ENCODE measurements around the gene NEGR1.

Gene NEGR1

DNA sequence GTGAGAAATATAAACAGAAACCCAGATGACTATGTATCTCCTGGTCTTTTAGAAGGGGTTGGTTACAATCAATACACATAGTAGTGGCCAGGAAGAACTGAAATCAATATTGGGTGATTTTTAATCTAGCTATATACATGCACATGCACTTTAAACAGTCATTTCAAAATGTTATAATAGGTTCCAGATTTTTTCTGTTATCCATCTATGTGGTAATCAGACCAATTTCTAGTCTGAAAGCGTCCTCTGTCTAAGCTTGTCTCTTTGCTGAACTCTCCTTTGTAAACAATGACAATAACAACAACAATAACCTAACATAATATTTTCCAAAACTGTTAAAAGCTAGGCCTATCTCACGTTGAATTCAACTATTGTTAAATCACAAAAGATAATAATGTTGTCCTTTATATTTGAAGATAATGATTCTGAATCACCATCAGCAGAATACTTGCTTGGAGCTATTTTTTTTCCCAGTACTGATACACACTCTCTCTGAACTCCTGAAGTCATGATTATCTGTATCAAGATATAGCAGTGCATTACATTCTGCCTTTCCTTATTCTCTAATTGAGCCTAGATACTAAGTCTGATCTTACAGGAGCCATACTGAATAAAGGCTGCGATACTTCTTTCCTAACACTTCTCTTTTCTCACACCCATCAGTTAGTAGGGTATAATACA is 704.7 kb downstream of the NEGR1 start:
- DNase-seq (ENCODE audit: low spot score) = no peak
- TF ChIP-seq, protein P1, sequence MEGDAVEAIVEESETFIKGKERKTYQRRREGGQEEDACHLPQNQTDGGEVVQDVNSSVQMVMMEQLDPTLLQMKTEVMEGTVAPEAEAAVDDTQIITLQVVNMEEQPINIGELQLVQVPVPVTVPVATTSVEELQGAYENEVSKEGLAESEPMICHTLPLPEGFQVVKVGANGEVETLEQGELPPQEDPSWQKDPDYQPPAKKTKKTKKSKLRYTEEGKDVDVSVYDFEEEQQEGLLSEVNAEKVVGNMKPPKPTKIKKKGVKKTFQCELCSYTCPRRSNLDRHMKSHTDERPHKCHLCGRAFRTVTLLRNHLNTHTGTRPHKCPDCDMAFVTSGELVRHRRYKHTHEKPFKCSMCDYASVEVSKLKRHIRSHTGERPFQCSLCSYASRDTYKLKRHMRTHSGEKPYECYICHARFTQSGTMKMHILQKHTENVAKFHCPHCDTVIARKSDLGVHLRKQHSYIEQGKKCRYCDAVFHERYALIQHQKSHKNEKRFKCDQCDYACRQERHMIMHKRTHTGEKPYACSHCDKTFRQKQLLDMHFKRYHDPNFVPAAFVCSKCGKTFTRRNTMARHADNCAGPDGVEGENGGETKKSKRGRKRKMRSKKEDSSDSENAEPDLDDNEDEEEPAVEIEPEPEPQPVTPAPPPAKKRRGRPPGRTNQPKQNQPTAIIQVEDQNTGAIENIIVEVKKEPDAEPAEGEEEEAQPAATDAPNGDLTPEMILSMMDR (IDR thresholded peaks at IDR 0.05; ENCODE audit: extremely low read depth, insufficient read depth, missing control alignments) = no peak
- in situ Hi-C loops (cut with MboI; ENCODE audit: low pct_unique_long_range_greater_than_20kb, low sequenced_read_pairs, unreplicated experiment) = no loop called here

DNA sequence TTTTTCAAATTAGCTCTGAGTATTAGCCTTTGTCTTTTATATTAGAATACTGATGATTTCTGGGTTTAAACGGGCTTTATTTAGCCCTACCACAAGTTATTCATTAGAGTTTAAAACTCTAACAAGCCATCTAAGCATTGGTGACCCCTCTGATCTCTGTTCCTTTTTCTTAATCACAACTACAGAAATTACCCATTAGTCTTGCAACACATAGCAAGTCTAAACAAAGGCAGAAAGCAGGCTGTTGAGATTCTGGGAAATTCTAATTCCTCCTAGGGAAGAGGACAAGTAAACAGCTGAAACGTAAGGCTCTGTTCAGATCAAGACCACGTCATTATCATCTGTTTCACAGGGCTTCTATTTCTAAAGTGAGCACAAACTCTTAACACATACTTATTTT is 710.3 kb downstream of the NEGR1 start:
- in situ Hi-C loops (cut with MboI; ENCODE audit: low pct_unique_long_range_greater_than_20kb, low sequenced_read_pairs, unreplicated experiment) = no loop called here
- no peak for DNase-seq (ENCODE audit: low spot score)
- TF ChIP-seq, protein P1 (IDR thresholded peaks at IDR 0.05; ENCODE audit: extremely low read depth, insufficient read depth, missing control alignments) = no peak

DNA sequence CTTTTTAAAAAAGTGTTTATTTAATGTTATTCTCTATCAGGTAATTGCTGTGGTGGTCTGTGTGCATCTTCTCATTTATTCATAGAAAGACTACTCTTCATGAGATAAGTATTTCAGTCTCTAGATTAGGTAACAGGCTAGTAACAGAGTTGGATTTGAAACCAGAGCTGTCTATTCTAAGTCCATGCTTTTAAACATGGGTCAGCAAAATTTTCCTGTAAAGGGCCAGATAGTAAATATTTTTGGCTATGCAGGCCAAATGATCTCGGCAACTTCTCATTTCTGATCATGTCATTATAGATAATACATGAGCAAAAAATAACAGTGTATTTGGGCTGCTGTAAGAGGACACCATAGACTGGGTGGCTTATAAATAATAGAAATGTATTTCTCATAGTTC is 715.9 kb downstream of the NEGR1 start:
- no peak for DNase-seq (ENCODE audit: low spot score)
- in situ Hi-C loops (cut with MboI; ENCODE audit: low pct_unique_long_range_greater_than_20kb, low sequenced_read_pairs, unreplicated experiment) = no loop called here
- TF ChIP-seq, protein P1 (IDR thresholded peaks at IDR 0.05; ENCODE audit: extremely low read depth, insufficient read depth, missing control alignments) = no peak

DNA sequence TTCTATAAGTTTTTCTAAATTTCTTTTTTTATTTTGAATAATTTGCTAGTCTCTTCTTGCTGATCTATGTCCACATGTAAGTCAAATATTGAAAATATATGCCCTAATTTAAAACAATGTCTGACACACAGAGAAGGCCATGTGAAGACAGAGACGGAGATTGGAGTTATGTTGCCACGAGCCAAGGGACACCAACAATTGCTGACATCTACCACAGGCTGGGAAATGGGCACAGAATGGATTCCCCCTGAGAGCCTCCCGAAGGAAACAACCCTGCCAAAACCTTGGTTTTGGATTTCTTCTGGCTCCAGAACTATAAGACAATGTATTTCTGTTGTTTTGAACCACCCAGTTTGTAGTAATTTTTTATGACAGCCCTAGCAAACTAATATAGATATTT is 716.5 kb downstream of the NEGR1 start:
- in situ Hi-C loops (cut with MboI; ENCODE audit: low pct_unique_long_range_greater_than_20kb, low sequenced_read_pairs, unreplicated experiment) = no loop called here
- TF ChIP-seq, protein P1 (IDR thresholded peaks at IDR 0.05; ENCODE audit: extremely low read depth, insufficient read depth, missing control alignments) = no peak
- no peak for DNase-seq (ENCODE audit: low spot score)

DNA sequence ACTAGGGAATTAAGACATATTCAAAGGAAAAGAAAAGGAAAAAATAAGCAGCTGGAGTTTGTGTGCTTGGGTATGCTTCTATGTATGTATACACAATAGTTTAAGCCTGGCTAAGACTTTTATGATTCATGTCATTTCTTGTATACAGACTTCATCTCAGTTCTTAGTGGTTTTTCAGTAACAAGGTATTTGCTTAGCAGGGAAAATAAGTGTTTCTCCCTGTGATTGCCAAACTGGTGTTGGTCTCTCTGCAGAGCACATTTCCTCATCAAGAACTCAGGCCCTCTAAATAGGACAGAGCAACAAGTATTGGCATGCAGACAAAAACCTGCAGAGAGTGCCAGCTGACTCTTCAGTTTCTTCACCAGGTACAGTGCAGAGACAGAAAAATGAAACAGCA is 717.1 kb downstream of the NEGR1 start:
- in situ Hi-C loops (cut with MboI; ENCODE audit: low pct_unique_long_range_greater_than_20kb, low sequenced_read_pairs, unreplicated experiment) = no loop called here
- DNase-seq (ENCODE audit: low spot score) = no peak
- TF ChIP-seq, protein P1 (IDR thresholded peaks at IDR 0.05; ENCODE audit: extremely low read depth, insufficient read depth, missing control alignments) = no peak

DNA sequence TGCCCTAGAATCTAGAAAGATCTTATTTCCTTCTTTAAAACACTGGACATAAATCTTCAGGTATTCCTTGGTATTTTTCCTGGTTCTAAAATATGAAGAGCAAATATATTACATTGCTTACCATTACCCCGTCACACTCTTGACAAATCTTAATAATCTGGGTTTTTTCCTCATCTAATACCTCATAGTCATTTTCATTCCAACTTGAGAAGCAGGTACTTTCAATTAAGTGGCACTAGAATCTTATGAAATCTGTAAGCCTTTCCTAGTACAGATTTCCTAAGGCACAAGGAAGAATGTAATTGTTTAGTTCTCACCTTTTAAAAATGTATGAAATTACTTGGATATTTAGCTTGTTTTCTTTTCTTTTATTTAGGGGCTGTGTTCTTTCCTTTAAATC is 720.0 kb downstream of the NEGR1 start:
- in situ Hi-C loops (cut with MboI; ENCODE audit: low pct_unique_long_range_greater_than_20kb, low sequenced_read_pairs, unreplicated experiment) = no loop called here
- TF ChIP-seq, protein P1 (IDR thresholded peaks at IDR 0.05; ENCODE audit: extremely low read depth, insufficient read depth, missing control alignments) = no peak
- no peak for DNase-seq (ENCODE audit: low spot score)

All from GM13977 (cell line).